GM19240 (cell line): ENCODE measurements around the gene MAPK7.

ENCODE experiments used
- DNase-seq: peaks from one replicate; pipeline ENCODE4 v3.0.0; 2011; ENCODE audit warnings: low spot score; ENCODE audit not compliant: insufficient read length

The MAPK7 gene

DNA sequence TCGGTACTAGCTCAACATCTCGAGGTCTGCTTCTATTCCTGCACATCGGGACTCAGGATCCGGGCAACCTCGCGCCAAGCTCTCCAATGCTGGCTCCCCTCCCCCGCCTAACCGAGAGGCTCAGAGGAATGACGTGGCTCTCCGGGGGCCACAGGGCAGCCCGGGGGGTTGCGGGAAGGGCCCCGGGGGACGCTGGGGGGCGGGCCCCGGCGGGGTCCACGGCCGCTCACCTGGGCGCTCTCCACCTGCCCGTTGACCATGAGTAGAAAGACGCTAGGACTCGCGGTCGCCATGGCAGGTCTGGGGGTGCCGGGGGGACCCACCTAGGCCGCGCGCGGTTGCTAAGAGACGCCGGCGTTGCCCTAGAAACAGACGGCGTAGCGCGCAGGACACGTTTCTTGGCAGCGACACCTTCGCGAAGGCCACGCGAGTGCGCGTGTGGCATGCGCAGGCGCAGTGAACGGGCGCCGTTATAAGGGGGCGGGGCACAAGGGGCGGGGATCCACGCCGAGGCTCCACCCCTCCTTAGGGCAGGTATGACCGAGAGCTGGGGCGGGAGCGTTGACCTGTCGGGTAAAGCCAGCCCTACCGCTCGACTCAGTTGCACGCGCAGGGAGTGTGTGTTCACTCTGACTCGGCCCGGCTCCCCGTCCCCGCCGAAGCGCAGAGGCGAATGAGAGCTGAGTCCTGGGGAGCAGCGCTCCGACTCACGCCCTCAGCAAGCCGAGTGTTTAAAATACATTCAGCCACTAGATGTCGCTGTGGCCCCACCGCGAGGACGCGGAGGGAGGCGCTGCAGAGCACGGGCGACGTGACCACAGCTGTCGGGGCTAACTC lies 15.8 kb upstream of the MAPK7 start, which contains the start of gene B9D1:
Gene B9D1 (minus strand): TSS at position 447 of the 837 bp plus-strand sequence. CDS start 154 bp downstream, at position 293.
- peak; percentile 86 for DNase-seq

DNA sequence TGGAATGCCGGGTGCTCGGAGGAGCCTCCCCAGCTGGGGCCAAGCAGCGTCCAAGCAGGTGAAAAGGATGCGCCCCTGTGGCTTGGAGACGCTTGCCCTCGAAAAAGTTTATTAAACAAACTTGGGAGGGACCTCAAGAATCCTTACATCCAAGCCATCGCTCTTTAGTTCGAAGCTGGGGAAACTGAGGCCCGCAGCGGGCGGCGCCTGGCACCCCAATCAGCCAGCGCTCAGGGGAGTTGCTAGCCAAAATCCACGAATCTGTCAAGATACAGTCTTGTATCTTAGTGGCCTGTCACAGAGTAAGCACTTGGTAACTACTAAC lies 15.2 kb upstream of the MAPK7 start:
- DNase-seq = no peak

DNA sequence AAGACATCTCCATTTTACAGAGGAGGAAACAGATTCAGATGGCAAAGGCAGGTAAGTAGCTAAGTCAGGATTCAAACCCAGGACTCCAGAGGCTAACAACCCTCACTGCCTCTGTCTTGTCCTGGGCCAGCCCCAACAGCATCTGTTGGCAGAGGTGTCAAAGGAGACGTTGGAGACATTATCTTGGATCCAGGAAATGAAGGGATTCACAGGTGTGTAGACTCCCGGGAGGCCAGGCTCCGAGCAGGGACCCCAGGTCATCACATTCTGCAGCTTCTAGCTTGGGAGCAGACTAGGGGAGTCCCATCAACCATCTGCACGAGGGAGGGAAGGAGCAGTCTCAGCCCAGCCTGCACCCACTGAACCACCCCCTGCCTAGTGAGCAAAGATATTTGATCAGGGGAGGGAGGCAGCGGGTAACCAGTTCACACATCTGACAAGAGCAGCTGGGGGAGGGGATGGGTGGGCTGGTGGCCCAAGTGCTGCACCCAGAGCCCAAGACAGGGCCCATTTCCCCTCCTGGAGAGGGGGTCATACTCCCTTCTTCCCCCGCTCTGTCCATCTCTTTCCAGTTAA lies 14.8 kb upstream of the MAPK7 start:
- no peak for DNase-seq

DNA sequence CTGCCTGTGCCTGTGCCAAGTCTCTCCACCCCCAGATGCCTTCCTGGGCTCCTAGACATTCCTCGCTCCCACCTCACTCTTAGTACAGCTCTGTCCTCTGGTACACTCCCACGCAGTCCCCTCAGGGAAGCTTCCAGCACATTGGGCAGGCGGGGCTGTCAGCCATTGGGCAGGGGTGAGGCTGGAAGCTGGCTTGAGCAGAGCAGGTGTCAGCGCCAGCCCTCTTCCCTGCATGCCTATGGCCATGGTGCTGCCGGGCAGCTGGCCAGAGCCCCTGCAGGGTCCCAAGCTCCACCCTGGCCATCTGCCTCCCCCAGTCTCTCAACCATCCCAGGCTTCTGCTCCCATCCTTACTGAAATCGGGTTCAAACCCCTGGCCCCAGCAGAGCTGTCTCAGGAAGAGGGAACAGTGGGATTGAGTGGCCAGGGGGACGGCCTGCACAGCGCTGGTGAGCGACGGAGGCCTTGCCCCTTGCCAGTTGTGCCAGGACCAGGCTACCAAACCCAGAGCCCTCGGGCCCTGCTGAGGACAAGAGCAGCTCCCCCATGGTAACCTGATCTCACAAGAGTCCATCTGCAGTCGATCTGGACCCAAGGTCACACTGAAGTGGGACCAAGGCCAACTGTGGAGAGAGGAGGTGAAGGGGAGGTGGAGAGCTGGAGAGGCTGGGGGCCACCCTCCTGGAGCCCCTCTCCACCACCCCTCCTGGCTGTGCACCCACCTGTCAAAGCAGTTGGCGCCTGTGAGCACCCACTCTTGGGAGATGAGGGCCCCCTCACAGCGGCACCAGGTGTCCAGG lies 13.4 kb upstream of the MAPK7 start:
- no peak for DNase-seq

DNA sequence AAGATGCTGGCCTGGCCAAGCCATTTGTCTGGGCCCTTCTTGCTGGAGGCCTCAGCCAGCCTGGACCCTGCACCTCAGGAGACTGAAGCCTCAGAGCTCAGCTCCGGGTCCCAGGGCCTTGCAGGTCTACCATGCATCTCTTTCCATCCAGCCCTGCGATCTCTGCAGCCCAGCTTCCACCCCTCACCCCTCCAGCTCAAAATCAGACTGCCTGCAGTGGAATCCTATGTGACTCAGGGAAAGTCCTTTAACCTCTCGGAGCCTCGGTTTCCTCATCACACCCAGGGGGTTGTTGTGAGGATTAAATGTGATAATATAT lies 12.8 kb upstream of the MAPK7 start:
- no peak for DNase-seq

DNA sequence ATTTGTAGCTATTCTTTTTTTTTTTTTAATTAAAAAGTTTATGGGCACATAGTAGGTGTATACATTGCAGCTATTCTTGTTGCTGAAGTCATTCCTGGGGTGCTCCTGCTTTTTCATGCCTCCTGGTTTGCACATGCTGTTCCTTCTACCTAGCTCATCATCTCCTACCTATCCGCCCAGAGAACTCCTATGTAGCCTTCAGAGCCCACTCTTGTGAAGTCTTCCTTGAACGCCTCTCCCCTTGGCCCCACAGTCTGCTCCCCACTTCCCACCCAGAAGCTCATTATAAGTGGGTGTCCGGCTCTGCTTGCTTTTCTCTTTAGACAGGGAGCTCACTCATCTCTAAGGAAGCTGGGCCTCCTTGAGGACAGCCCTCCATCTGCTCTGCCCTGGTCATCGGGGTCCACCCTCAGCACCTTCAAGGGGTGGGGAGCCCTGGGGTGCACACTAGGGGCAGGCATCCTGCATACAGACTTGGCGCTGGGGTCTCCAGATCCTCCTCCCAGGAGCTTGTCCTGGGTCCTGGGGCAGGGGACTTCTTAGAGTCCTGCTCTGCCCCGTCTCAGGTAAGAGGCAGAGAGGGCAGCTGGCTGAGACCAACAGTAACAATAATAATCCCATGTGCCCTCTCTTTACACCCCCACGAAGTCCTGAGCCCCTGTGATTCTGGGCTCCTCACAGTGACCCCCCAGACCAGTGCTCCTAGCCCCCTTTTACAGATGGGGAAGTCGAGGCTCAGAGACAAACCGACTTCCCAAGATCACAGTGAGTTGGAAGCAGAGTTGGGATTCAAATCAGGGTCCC lies 12.3 kb upstream of the MAPK7 start:
- no peak for DNase-seq

DNA sequence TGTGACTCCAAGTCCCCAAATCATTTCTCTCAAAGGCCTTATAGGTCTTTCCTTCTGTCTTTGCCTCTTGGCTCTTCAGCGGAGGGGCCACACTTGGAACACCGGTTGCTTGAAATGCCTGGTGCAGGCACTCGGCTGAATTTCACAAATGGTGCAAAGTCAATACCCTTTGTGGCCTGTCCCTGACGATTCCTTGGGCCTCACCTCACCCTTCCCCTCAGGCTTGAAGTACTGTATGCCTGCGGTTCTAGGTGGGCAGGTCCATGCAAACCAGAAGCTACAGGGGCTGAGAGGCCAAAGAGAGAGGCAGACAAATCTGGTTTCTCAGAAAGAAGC lies 11.7 kb upstream of the MAPK7 start:
- no peak for DNase-seq

DNA sequence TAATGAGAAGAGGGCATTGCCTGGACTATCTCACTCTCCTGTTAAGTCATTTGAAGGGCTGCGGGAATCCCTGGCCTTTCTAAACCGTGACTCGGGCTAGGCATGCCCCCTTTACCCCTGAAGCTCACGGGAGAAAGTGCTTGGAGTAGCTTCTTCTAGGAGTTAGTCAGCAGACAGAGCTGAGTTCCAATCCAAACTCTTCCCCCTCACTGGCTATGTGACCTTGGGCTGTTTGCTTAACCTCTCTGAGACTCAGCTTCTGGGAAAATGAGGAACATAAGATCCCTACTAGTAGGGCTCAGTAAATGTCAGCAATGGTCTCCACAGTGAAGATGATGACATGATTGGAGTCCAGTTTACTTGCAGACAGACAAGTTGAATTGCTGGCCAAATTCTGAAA lies 10.1 kb upstream of the MAPK7 start:
- DNase-seq = no peak

DNA sequence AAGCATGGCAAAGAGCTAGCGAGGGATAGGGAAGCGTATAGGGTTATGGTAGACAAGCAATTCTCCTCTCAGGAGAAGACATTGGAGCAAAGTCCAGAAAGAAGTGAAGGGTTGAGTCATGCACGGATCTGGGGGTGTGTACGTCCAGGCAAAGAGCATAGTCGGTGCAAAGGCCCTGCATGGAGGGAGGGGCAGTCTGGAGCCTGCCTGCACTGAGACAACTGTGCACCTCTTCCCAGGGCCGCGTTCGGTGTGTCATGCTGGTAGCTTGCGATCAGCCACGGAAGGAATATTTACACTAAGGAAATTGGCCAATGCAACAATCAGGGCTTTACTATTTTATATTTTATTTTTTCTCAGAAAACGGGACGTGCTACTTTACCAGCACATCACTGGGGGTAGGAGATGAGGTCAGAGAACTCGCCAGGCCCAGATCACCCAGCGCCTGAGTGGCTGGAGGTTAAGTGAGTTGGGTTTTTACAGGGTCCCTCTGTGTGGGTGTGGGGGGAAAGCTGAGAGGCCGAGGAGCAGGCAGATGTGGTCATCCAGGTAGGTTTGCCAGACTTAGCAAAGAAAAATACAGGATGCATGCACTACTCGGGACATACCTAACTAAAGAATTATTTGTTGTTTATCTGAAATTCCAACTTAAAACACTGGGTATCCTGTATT lies 9.1 kb upstream of the MAPK7 start:
- DNase-seq = no peak

DNA sequence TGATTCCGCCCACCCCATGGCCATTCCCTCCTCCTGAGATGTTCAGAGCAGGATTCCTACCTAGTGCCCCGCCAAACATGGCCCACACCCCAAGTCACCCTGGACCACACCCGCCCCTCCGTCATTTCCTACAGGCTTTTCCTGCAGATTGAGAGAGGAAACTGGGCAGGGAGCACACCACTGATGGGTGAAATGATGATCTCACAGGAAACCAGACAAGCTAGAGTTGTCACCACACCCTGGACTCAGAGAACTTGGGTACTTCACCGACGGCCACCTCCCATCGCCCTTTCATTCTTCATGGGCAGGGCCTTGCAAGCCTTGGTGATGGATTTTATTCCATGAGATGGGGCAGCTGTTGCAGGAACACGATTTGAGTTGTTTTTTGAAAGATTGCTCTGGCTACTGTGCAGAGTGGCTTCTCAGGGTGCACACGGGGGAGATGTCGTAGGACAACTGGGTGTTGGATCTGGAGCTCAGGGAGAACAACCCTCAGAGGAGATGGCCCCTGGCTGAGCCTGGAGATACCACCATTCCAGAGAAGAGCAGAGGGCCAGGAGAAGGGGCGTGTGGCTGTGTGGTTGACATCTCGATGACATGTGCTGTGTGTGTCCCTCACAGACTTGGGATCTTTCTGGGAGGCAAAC lies 8.3 kb upstream of the MAPK7 start:
- no peak for DNase-seq

DNA sequence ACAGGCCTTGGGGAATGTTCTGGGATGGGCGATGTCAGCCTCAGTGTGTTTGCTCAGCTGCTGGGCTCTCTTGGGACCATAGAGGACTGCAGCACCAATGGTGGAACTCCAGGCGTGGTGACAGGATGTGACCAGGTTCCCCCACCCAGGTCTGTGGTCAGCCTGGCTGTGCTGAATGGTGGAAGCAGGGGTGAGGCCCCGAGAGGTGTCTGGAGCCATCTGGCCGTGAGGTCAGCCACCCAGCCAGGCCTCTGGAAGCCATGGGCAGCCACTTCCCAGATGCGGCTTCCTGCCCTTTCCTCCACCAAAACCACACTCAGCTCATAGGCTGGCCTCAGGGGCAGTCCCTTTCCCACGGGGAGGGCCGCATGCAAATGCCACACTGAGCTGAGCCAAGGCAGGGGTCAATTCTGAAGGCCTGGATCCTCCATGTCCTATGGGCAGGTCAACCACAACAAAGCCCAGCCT lies 7.8 kb upstream of the MAPK7 start:
- DNase-seq = no peak

DNA sequence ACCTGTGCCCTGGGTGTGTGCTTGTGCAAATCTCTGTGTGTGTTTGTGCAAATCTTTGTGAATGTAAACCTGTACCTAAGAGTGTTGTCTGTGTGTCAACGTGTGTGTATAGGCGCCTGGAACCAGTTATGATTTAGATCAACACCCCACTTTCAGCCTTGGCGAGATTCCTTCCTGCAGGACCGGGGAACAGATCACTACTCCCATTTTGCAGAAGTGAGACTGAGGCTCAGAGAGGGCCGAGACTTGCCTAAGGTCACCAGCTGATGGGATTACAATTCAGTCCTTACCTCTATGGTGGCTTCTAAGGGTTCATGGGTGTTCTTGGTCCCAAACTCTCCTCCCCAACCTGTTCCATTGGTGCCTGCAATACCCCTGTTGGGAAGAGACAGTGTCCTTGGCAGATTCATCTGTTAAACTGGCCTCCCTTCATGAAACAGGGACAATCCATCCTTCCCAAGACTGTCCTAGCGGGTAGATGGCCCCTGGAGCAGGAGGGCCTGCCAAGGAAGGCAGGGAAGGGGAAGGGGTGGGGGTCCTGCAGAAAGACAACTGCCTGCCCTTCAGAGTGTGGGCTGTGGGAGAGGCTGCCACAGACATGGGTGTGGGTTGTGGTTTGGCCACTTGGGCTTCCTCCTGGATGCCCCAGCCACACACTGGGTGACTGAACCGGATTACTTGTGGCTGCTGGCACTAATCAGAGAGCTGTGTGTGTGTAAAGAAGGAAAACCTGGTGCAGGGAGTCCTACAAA lies 6.9 kb upstream of the MAPK7 start:
- DNase-seq = no peak

DNA sequence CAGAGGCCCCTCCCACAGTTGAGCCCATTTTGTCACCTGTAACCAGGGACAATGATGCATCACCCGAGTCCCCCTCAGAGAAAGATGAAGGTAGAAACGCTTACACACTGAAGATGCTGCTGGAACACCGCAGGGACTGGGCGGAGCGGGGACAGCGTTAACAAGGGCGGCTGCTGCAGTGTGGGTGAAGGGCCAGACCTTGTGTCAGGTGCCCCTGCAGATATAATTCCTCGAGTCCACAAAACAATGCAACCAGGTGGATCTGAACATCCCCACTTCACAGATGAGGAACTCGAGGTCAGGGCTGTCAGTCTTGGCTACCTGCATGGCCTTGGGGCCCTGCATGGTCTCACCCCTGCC lies 6.3 kb upstream of the MAPK7 start:
- DNase-seq = no peak

DNA sequence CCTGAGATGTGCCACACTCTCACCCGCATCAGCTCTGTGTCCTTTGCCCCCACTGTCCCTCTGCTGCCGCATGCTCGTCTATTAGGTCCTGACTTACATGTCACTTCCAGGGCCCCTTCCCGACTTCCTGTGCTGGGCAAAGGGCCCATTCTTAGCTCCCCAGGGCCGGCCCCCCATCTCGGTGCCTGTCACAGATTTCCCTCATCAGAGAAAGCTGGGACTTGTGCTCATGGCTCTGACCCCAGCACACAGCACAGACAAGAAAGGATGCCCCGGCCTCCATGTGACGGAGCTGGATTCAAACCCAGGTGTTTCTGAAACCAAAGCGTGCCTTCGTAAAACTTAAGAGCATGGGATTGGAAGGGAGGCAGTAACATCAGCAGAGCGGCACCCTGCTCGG lies 5.9 kb upstream of the MAPK7 start:
- no peak for DNase-seq

DNA sequence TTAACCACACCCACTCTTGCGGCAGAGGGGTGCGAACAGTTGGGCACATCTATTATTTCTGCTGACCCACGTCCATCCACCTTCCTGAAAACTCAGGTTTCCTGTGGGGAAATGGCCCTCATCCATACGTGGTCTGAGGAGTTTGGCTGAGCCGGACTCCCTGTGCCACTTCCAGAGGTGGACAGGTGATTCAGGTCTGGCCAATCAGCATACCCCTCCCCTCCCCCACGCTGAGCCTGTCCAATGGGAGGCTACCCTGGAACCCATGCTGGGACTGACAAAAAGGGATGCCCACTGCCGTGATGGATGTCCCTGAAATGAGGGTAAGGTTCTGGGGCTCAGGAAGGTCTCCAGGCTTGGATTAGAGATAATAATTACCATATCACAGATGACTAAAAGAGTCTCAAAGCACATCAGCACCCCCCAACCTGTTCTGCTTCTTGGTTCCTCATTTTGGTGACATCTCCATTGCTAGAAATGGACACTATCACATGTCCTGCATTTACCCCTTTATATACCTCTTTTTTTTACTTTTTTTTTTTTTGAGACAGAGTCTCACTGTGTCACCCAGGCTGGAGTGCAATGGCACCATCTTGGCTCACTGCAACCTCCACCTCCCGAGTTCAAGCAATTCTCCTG lies 5.3 kb upstream of the MAPK7 start:
- no peak for DNase-seq

DNA sequence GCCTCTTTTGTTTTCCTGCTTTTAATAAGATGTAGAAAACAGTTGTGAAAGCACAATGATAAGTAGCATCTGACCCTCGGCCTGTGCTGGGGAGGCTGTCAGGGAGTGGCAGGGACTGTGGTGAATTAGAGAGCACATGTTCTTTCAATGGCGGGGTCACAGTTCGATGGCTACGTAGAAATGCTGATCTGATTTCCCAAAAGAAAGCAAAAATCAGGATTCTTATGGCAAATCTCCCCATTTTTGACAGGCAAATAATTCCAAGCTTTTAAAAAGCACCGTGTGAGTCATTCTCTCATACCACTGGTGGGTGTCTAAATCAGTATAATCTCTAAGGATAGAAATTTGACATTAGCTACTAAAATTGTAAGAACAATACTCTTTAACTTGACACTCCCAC lies 4.2 kb upstream of the MAPK7 start:
- DNase-seq = no peak

DNA sequence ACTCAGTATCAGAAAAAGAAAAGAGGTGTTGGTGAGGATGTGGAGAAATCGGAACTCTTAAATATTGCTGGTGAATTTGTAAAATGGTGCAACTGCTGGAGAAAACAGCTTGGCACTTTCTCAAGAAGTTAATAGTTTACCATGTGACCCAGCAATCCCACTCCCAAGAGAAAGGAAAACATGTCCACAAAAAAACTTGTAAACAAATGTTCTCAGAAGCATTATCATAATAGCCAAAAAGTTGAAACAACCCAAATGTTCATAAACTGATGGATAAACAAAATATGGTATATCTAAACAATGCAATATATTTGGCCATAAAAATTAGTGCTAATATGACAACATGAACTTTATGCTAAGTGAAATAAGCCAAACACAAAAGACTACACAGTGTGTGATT lies 2.6 kb upstream of the MAPK7 start:
- no peak for DNase-seq

DNA sequence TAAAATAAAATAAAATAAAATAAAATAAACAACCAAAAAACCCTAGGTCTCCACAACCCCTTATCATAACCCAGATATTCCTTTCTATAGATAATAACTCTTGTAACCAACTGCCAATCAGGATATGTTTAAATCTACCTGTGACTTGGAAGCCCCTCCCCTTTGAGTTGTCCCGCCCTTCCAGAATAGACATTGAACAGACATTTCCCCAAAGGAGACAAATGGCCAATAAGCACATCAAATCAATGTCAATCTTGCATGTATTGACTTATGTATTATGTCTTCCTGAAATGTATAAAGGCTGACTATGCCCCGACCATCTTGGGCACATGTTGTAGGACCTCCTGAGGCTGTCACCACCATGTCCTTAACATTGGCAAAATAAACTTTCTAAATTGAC lies 1.5 kb upstream of the MAPK7 start:
- no peak for DNase-seq

DNA sequence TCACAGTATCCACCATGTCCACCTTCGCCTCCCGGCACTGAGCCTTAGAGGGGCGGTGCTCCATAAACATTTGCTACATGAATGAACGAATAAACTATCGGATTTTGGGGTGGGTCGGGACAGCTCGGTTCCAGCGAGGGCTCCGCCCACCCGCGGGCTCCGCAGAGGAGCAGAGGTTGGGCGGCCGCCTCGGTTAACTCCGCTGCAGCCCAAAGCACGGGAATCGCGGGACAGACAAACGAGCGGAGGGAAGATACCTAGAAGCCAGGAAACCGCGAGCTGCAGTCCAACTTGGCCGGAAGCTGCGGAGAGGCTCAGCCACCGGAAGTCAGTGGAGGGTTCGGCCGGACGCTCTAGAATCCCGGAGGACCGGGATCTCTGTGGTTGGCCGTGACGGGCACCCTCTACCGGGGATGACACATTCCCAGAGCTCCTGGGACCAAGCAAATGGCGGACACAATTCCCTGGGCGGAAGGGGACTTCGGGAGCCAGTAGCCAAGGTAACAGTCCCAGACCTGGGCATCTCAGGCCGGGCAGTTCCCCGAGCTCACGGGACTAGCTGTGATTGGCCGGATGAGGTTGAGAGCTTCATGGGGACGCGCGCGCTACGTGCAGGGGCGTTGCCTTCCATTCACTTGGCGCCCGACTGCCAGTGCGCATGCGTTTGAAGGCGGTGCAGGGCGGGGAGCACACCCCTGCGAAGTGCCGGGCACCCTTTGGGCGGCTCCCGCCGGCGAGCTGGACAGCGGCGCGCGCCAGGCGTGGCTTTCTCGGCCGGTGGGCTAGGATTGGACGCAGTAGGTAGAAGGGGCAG lies 489 bp upstream of the MAPK7 start:
- DNase-seq = peak; percentile 100
